ENCODE measurements around the gene VAV1.
A peak's percentile ranks its signal among the peaks of the same experiment; 100 is the strongest.
"Not testable (repeated sequence)": the region's sequence is repeated elsewhere in the genome, so short reads cannot be mapped to it uniquely, and the experiment has no call there.

VAV1 gene

GRCh38 chr19:6737284-6737872, 35.1 kb upstream of the VAV1 start, which contains the start of gene GPR108:
Gene GPR108 (minus strand): TSS chr19:6737580. CDS start chr19:6737576, 4 bp downstream.
- peak; percentile 100 for DNase-seq

DNA sequence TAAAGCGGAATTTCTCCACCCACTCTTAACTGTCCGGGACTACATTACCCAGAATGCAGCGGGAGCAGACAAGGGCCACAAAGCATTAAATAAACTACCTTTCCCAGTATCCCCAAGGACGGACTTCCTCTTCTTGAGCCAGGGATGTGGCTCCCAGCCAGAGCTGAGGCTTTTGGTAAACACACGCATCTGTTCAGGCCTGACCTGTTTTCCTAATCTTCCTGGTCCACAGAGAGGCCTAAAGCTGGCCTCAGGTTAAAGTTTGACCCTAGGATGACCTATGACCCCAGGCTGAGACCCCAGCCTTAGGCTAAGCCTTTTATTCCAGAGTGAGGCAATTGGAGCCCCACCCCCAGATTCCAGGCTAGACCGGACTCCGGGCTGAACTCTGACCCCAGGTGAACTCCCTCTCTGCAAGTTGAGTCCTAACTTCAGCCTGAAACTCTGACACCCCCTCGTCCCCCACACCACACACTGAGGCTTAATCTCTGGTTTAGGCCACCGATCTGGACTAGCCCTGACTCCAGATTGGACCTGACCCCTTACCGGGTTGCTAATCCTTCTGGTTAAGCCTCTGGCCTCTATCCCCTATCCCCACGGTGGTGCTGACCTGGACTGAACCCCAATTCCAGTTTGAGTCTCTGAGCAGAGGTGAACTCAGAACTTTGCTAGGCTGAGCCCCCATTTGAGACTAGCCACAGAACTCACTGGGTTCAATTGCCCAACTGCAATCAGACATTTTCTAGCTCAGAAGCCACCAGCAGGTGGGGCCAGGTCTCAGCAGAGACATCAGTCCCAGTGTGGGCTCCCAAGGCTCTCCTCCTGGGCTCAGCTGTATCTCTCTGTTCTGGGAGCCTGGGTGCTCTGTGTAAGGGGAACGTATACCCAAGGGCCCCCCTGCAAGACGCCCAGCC, 34.4 kb upstream of the VAV1 start:
- peak; percentile 93 for DNase-seq

- no peak for DNase-seq
Measured at GRCh38 chr19:6738787-6739389, 33.6 kb upstream of the VAV1 start.

GRCh38 chr19:6739390-6739882, 33.1 kb upstream of the VAV1 start, which contains the start of gene TRIP10:
Gene TRIP10 (plus strand): TSS chr19:6739680. CDS start chr19:6739762, 82 bp downstream.
- peak; percentile 76 for DNase-seq

- peak; percentile 1 for DNase-seq
Measured at GRCh38 chr19:6739883-6740588, 32.5 kb upstream of the VAV1 start.

DNA sequence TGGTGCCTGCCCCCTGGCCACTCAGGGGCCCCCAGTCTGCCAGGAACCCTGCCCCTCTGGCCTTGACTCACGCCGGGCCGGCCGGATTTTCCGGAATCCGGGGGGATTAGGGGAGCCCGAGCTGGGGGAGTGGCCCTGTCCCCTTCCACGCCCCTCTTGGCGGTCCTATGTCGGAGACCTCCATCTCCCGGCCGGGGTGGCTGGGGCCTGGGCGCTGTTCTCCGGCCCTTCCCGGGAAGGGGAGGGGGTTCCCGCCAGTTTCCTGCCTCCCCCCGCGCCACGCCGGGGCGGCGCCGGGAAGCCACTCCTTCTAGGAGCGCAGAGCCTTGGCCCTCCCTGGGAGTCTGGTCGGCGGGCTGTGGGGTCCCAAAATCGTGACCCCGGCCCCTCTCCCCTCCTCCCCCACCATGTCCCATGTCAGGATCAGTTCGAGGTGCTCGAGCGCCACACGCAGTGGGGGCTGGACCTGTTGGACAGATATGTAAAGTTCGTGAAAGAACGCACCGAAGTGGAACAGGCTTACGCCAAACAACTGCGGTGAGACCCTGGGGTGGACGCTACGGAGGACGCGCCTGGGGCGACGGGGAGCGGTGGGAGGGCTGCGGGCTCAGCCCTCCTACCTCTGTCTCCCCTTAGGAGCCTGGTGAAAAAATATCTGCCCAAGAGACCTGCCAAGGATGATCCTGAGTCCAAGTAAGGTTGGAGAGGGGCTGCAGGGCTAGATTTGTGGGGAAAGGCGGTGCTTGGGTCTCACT, 31.7 kb upstream of the VAV1 start:
- DNase-seq = peak; percentile 1

DNA sequence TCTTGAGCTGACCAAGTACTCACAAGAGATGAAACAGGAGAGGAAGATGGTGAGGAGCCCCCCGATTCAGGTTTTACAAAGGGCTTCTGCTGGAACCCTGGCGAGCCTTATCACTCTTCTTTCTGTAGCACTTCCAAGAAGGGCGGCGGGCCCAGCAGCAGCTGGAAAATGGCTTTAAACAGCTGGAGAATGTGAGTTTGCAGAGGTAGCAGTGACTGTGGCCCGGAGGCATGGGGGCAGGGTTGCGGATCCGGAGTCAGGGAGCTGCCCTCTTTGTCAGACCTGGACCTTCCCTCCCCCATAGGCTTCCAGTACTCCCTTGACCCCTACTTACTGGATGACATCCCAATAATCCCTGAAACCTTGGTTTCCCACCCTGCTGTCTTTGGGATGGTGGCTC, 29.4 kb upstream of the VAV1 start:
- DNase-seq = peak; percentile 29

GRCh38 chr19:6743714-6744380, 28.7 kb upstream of the VAV1 start:
- DNase-seq = no peak

DNA sequence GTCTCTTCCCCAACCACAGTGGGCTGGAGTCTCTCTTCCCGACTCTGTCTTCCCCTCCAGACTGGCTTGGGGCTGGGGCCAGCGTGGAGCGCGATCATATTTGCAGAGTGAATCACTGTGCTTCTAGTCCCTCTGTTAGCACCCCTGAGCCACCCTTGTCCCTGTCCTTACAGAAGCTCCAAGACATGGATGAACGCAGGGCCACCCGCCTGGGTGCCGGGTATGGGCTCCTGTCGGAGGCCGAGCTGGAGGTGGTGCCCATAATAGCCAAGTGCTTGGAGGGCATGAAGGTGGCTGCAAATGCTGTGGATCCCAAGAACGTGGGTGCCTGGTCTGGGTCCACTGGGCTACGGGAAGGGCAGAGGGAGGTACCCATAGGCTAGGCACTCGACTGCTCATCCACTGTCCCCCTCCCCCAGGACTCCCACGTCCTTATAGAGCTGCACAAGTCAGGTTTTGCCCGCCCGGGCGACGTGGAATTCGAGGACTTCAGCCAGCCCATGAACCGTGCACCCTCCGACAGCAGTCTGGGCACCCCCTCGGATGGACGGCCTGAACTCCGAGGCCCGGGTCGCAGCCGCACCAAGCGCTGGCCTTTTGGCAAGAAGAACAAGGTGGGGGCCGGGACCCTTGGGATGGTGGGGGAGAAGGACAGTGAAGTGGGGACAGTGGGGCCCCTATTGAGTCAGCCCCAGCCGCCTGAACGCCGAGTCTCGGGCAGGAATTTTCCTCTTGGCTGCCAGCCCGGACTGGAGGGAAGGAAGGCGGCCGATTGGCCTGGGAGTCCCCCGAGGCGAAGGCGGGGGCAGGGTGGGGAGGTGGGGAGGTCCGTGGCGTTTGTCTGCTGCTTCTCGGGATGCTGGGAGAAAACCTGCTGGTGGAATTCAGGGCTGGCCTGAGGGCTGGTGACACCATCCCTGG, 27.9 kb upstream of the VAV1 start:
- no peak for DNase-seq

- DNase-seq = no peak
Measured at GRCh38 chr19:6745965-6746364, 26.5 kb upstream of the VAV1 start.

- DNase-seq = not testable (repeated sequence)
Measured at GRCh38 chr19:6748543-6748942, 24.0 kb upstream of the VAV1 start.

GRCh38 chr19:6750062-6750461, 22.4 kb upstream of the VAV1 start:
- DNase-seq = no peak

- no peak for DNase-seq
Measured at GRCh38 chr19:6751189-6751588, 21.3 kb upstream of the VAV1 start.

- DNase-seq = no peak
Measured at GRCh38 chr19:6752256-6753177, 20.0 kb upstream of the VAV1 start.

DNA sequence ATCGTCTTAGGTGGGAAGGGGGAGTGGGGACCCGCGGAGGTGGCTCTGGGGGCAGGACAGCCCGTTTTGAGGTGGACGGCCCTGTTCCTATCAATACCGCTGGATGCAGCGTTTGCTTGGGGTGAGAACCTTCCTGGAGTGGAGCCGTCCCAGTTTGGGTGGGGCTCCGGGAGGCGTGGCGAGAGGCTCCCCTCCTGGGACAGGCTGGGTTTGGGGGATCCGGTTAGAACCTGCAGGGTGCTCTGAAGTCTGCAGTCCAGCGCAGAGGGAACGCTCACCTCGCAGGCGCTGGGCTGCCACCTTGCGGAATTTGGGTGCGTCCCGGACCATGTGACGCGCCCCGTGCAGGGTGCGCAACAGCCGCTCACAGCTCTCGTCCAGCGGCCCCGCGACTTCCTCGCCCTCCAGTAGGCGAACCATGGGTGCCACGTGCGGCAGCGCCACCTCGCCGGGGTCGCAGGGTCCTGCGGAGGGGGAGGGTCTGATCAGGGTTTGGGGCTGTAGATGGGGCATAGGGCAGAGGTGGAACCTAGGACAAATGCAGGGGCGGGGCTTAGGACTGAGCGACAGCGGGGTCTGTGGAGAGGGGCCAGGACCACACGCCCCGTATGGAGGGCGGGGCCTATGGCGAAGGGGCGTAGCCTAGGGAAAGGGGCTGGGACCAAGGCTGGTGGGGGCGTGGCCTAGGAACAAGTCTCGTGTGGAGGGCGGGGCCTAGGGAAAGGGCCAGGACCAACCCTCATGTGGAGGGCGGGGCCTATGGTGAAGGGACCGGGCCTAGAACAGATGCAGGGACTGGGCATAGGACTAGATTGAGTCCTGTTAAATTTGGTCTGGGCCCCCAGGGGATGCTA, 19.1 kb upstream of the VAV1 start:
- DNase-seq = peak; percentile 95

GRCh38 chr19:6754136-6754535, 18.4 kb upstream of the VAV1 start:
- no peak for DNase-seq

DNA sequence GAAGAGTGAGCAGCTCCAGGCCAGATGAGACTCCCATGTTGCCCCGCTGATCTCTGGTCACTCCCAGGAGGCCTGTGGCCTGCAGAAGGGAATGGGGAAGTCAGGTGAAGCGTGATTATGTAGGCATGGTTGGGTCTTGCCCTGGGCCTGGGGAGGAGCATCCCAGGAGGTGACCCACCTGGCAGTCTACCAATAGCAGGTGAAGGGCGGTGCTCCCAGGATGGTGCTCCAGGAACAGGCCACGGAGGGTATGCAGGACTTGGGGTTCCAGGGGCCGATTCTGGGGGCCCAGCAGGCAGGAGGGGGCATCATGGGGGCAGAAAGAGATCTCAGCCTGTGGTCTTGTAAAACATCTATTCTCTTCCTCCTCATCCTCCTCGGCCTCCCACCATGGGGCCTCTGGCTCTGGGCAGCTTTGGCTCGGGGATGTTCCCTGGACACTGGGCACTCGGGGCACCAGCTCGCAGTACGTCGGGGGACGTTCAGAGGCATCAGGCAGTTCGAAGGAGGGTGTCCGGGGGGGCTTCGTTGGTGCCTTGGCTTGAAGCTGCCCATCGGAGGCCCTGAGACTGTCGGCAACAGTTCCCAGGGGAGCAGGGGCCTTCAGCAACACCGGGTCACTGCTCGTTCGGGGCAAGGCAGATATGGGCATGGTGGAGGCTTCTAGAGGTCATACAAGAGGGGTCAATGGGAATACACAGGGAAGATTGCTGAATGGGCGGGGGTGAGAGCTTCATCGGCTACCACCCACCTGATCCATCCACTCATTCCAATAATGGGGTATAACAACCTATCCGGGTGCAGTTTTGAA, 17.6 kb upstream of the VAV1 start:
- no peak for DNase-seq
